DND-41 (cell line): Measurements from ENCODE around the gene AKT3.

ENCODE experiments used
- ATAC-seq: fragments of 200-7000 bp; cut with Tn5 transposase; 3 replicates; pipeline ENCODE4 v1.9.1; 2021; ENCODE audit warnings: low read depth; ENCODE audit not compliant: insufficient read depth
- DNase-seq: peaks from one replicate; pipeline ENCODE4 v3.0.0-alpha.2; 2020
- H2AFZ ChIP-seq: 2 replicates; pipeline ENCODE4 v1.6.0; 2012; ENCODE audit warnings: low read depth, low read length
- H3K27ac ChIP-seq: 2 replicates; pipeline ENCODE4 v1.5.1; 2012; ENCODE audit warnings: low read length, inconsistent platforms
- H3K27me3 ChIP-seq: fragments of 200-600 bp; sonication (generic); 2 replicates; pipeline ENCODE4 v1.6.0; 2012; ENCODE audit warnings: low read length, mild to moderate bottlenecking, inconsistent platforms; ENCODE audit not compliant: insufficient read depth, poor library complexity
- H3K36me3 ChIP-seq: 2 replicates; pipeline ENCODE4 v1.5.1; 2012; ENCODE audit warnings: low read length, inconsistent platforms; ENCODE audit not compliant: insufficient read depth
- H3K4me1 ChIP-seq: 2 replicates; pipeline ENCODE4 v1.5.1; 2012; ENCODE audit warnings: mild to moderate bottlenecking, low read length; ENCODE audit not compliant: insufficient read depth
- H3K4me2 ChIP-seq: 2 replicates; pipeline ENCODE4 v1.6.0; 2012; ENCODE audit warnings: mild to moderate bottlenecking, moderate library complexity, low read length, inconsistent platforms; ENCODE audit not compliant: insufficient read depth
- H3K4me3 ChIP-seq, 2 experiments: fragments of 200-600 bp in 1 of 2; shearing (Covaris generic) in 1 of 2; 2 replicates each; pipeline ENCODE4 v1.5.1; 2012 to 2016; ENCODE audit warnings: inconsistent platforms in 2 of 2, low read length in 2 of 2, mild to moderate bottlenecking in 2 of 2, low read depth in 1 of 2, moderate library complexity in 1 of 2
- H3K79me2 ChIP-seq: 2 replicates; pipeline ENCODE4 v1.6.0; 2012; ENCODE audit warnings: low read length, inconsistent platforms; ENCODE audit not compliant: insufficient read depth
- H3K9ac ChIP-seq: 2 replicates; pipeline ENCODE4 v1.6.0; 2012; ENCODE audit warnings: low read depth, mild to moderate bottlenecking, inconsistent platforms, low read length, moderate library complexity
- H3K9me3 ChIP-seq: 2 replicates; pipeline ENCODE4 v1.5.1; 2012; ENCODE audit warnings: low read length, moderate library complexity, mild to moderate bottlenecking, inconsistent platforms; ENCODE audit not compliant: insufficient read depth, severe bottlenecking
- H4K20me1 ChIP-seq: 2 replicates; pipeline ENCODE4 v1.6.0; 2012; ENCODE audit warnings: low read length; ENCODE audit not compliant: insufficient read depth
- EZH2 ChIP-seq: IDR thresholded peaks from 3 replicates; pipeline ENCODE4 v1.6.1; 2012; ENCODE audit warnings: borderline replicate concordance, low read depth, mild to moderate bottlenecking, moderate library complexity, low read length, inconsistent platforms; ENCODE audit not compliant: severe bottlenecking
- TF ChIP-seq, protein P1 (sequence below): IDR thresholded peaks from 2 replicates; pipeline ENCODE4 v1.5.1; 2012; ENCODE audit warnings: borderline replicate concordance, low read length, moderate library complexity, mild to moderate bottlenecking; ENCODE audit not compliant: poor library complexity, severe bottlenecking; ENCODE audit errors: extremely low read depth

The AKT3 gene

GRCh38 chr1:243850202-243850451 is at the start of gene AKT3:
Gene AKT3, minus strand, starts transcription at chr1:243850243. Its CDS starts 7,073 bp downstream, at chr1:243843170.
- no peak for DNase-seq
- Histone ChIP-seq H4K20me1 (peaks cover 13% of the 10 kb centered on the region; the same call in 1 of the 2 replicates), H3K27ac (peak within 1 kb of the TSS; percentile 67), H3K9ac (peak within 1 kb of the TSS; percentile 78), H3K4me1 (peaks cover 29% of the 10 kb centered on the region), H3K4me2 (peak within 1 kb of the TSS; percentile 94), H3K27me3 (no peaks in the 10 kb centered on the region), H3K79me2 (peaks cover 42% of the 10 kb centered on the region), H3K4me3 (peak within 1 kb of the TSS; percentile 66 to 72), H3K36me3 (no peaks in the 10 kb centered on the region), H2AFZ (peak within 1 kb of the TSS; percentile 92), H3K9me3 (no peaks in the 10 kb centered on the region)
- TF ChIP-seq EZH2, result no peak
- TF ChIP-seq, protein P1, sequence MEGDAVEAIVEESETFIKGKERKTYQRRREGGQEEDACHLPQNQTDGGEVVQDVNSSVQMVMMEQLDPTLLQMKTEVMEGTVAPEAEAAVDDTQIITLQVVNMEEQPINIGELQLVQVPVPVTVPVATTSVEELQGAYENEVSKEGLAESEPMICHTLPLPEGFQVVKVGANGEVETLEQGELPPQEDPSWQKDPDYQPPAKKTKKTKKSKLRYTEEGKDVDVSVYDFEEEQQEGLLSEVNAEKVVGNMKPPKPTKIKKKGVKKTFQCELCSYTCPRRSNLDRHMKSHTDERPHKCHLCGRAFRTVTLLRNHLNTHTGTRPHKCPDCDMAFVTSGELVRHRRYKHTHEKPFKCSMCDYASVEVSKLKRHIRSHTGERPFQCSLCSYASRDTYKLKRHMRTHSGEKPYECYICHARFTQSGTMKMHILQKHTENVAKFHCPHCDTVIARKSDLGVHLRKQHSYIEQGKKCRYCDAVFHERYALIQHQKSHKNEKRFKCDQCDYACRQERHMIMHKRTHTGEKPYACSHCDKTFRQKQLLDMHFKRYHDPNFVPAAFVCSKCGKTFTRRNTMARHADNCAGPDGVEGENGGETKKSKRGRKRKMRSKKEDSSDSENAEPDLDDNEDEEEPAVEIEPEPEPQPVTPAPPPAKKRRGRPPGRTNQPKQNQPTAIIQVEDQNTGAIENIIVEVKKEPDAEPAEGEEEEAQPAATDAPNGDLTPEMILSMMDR, result no peak
- ATAC-seq, result peak; percentile 70

- no peak for ATAC-seq
- H3K36me3 ChIP-seq, result no peaks in the 10 kb centered on the region
- TF ChIP-seq, protein P1, result no peak
- TF ChIP-seq EZH2, result no peak
These were observed 48.2 kb upstream of the AKT3 start for GRCh38 chr1:243898278-243898677.

DNA sequence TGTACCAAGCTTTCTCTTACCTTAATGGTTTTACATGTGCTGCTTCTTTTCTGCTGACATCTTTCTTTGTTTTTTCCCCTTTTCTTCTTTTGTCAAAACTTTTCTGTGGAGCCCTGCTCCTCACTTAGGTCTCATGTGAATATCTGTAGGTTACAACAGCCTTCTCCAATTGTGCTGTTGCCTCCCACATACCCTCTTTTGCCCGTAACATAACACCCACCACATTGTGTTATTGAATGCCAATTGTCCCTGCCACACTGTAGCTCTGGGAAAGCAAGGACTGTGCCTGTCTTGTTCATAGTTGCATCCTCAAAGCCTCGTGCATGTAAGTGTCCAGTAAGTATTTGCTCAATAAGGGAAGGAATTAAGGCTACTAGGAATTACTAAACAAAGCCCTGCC is 46.3 kb upstream of the AKT3 start:
- DNase-seq (no peak), ATAC-seq (no peak)
- Histone ChIP-seq H3K4me2 (no peak overlapping the region), H3K27ac (no peak overlapping the region), H3K36me3 (no peaks in the 10 kb centered on the region), H3K9ac (no peak overlapping the region), H3K9me3 (no peaks in the 10 kb centered on the region), H4K20me1 (no peaks in the 10 kb centered on the region), H3K79me2 (no peaks in the 10 kb centered on the region), H2AFZ (no peak overlapping the region), H3K27me3 (peaks cover 4% of the 10 kb centered on the region), H3K4me3 (no peak overlapping the region), H3K4me1 (no peaks in the 10 kb centered on the region)
- no peak for TF ChIP-seq EZH2
- TF ChIP-seq, protein P1, result no peak

More at GRCh38 chr1:243898278-243898677, 48.2 kb upstream of the AKT3 start:
- H3K27ac ChIP-seq, result no peak overlapping the region
- peaks cover 4% of the 10 kb centered on the region for H3K27me3 ChIP-seq
- no peak overlapping the region for H3K4me3 ChIP-seq
- H2AFZ ChIP-seq, result no peak overlapping the region
- H3K9me3 ChIP-seq, result no peaks in the 10 kb centered on the region
- H3K79me2 ChIP-seq, result no peaks in the 10 kb centered on the region
- no peak overlapping the region for H3K9ac ChIP-seq
- H4K20me1 ChIP-seq, result no peaks in the 10 kb centered on the region
- no peaks in the 10 kb centered on the region for H3K4me1 ChIP-seq
- no peak for DNase-seq
- H3K4me2 ChIP-seq, result no peak overlapping the region

- no peak for TF ChIP-seq EZH2
- TF ChIP-seq, protein P1, result no peak
- Histone ChIP-seq H3K36me3 (no peaks in the 10 kb centered on the region), H3K4me2 (no peak overlapping the region), H2AFZ (no peak overlapping the region), H3K4me3 (no peak overlapping the region), H3K9ac (no peak overlapping the region), H3K79me2 (no peaks in the 10 kb centered on the region), H3K27ac (no peak overlapping the region), H3K4me1 (no peaks in the 10 kb centered on the region), H3K27me3 (no peaks in the 10 kb centered on the region), H3K9me3 (no peaks in the 10 kb centered on the region), H4K20me1 (no peaks in the 10 kb centered on the region)
- DNase-seq (no peak), ATAC-seq (no peak)
These were observed 42.4 kb upstream of the AKT3 start for GRCh38 chr1:243892456-243892855.
